NCI-H446 treated with DMSO at 0.1 percent for 48 hours (cell line): ENCODE results near the gene SMG6.

ENCODE experiments used
- DNase-seq: peaks from one replicate; lab custom pipeline; 2025; lab: John Stamatoyannopoulos, UW

SMG6 gene

DNA sequence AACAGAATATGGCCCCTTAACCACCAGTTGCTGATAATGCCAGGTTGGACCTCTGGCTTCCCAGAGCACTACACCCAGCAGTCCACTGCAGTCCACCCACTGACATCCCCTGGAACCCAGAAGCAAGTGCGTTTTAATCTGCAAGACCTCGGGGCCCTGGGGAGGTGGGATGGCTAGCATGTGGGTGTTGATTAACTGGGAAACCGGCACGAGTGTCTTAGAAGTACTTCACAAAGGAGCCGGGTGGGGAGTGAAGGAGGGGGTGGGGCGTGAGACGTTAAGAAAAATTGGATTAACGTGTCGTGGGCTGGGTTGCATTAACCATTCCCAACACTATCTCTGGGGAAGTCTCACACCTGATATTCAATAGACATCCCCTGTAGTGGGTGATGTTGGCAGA lies 254.8 kb downstream of the SMG6 start:
- DNase-seq: no peak

DNA sequence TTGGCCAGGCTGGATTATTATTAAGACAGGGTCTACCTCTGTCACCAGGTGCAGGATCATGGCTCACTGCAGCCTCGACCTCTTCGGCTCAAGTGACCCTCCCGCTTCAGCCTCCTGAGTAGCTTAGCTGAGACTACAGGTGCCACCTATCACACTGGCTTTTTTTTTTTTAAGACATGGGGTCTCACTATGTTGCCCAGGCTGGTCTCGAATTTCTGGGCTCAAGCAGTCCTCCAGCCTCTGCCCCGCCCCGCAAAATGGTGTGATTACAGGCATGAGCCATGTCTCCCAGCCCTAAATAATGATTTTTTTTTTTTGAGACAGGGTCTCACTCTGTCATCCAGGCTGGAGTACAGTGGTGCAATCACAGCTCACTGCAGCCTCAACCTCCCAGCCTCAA lies 256.0 kb downstream of the SMG6 start:
- no peak for DNase-seq

GRCh38 chr17:2044263-2044894 lies 259.2 kb downstream of the SMG6 start:
- no peak for DNase-seq

DNA sequence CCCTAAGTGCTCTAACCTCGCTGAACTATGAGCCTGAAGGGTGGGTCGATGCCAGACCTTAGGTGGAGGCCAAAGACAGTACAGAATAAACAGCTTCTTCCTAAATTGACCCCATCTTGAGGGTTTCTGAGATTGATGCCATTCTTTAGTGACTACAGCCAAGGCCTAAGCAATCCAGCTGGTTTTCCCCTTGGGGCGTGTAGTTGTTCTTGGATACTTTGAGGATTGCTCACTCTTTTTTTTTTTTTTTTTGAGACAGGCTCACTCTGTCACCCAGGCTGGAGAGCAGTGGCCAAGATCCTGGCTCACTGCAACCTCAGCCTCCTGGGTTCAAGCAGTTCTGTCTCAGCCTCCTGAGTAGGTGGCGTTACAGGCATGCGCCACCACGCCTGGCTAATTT lies 259.8 kb downstream of the SMG6 start:
- DNase-seq: no peak

DNA sequence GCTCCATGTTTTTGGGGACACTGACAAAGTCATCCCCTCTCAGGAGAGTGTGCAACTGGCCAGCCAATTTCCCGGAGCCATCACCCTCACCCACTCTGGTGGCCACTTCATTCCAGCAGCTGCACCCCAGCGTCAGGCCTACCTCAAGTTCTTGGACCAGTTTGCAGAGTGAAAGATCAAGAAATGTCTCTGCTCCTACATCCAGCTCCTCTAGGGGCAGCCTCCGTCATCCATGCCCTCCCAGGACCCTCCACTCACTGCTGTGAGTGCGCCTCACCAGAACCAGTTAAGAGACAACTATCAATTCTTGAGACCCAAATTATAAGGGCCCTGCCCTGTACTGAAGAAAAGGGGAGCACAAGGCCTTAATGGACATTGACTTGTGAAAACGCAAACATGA lies 260.7 kb downstream of the SMG6 start:
- DNase-seq: no peak

DNA sequence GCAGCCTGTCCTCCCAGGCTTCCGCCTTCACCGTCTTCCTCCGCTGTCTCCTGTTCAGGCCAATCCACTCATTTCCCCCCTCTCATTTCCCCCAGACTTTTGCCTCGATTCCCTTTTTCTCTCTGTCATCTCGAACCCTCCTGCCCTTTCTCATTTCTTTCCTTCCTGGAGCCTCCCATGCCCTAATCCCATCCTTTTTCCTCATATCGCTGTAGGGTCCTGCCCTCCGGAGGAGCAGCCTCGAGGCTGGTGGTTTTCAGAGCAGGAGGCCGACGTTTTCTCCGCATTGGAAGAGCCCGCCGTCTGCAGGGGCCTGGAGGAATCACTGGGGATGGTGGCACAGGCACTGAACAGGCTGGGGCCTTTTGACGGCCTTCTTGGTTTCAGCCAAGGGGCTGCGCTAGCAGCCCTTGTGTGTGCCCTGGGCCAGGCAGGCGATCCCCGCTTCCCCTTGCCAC lies 261.2 kb downstream of the SMG6 start:
- no peak for DNase-seq

DNA sequence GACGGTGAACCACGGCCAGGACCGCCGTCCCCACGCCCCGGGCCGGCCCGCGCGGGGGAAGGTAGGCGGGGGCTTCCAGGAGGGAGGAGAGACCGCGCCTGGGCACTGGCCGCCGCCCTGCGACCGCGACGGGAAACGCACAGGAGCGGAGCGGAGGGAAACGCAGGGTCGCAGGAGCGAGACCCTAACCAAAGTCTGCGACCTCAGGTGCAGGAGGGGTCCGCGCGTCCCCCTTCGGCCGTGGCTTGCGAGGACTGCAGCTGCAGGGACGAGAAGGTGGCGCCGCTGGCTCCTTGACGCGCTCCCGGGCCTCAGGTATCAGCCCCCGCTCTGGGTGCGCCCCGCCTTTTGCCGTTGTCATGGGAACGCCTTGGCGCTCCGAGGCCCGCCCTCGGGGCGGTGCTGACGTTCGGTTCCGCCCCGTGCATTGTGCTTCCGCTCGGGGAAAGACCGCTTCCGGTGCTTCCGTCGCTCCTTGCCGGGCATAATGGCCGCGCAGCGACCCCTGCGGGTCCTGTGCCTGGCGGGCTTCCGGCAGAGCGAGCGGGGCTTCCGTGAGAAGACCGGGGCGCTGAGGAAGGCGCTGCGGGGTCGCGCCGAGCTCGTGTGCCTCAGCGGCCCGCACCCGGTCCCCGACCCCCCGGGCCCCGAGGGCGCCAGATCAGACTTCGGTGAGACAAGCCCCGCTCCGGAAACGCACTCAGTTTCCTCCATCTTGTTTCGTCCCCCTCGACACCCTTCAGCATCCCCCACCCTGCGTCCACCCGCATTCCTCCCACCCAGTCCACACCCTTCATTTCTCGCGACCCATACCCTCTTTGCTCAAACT lies 261.8 kb downstream of the SMG6 start, which contains the start of gene OVCA2:
OVCA2 (plus strand) TSS at position 462 of the 829 bp plus-strand sequence; CDS start at position 488, 26 bp downstream.
- DNase-seq: peak; percentile 75

GRCh38 chr17:2040942-2041560 lies 262.5 kb downstream of the SMG6 start:
- no peak for DNase-seq

DNA sequence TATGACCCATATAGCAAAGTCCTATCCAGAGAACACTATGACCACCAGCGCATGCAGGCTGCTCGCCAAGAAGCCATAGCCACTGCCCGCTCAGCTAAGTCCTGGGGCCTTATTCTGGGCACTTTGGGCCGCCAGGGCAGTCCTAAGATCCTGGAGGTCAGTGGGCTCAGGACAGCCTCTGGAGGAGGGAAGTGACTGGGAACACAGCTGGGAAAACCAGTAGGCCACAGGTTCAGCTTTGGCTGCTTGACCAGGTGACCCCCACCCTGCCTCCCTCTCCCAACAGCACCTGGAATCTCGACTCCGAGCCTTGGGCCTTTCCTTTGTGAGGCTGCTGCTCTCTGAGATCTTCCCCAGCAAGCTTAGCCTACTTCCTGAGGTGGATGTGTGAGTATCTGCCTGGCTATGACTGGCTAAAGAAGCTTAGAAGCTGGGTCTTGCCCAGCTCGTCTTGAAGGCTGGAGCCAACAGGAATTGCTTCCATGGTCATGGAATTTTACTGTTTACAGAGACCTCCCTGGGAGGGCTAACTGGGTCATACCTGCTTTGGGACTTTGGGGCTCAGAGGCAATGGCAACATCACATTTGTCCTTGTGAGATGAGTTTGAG lies 263.3 kb downstream of the SMG6 start:
- DNase-seq: no peak

GRCh38 chr17:2037155-2037554 lies 266.4 kb downstream of the SMG6 start:
- no peak for DNase-seq

- DNase-seq: no peak
Observed at GRCh38 chr17:2035541-2036488, 267.8 kb downstream of the SMG6 start.

GRCh38 chr17:2034806-2035540 lies 268.6 kb downstream of the SMG6 start:
- DNase-seq: no peak

DNA sequence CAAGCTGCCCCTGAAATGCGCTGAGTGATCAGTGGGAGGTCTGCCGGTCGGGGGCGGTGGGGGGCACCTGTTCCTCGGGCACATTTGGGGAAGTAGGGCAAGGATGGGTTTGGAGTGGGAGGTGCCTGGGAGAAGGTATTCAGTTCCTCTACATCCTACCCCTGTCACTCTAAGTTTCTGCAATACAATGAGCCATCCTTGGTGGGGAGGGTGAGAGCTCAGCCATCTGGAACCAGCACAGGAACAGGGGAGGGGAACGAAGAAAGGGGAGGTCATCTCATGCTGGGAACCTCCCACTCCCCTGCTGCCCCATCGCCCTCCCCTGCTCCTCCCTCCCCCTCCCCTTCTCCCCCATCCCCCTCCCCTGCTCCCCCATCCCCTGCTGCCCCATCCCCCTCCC lies 269.4 kb downstream of the SMG6 start:
- DNase-seq: no peak

GRCh38 chr17:2033153-2033552 lies 270.4 kb downstream of the SMG6 start:
- no peak for DNase-seq

DNA sequence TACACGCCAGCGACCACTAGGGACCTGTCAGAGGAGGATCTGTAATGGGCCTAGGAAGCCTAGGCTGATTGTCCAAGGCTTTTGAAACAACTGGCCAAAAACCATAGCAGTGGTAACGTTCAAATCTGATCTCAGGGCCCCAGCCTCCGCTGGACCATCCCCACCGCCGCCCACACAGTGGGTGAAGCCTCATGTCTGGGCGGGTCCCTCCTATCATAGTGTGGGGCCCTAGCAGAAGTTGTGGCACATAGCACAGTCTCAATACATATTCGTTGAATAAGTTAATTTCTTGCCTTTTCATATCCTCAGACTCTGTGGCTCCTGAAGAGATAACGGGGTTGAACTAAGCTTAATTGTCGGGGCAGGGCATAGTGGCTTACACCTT lies 272.8 kb downstream of the SMG6 start:
- DNase-seq: no peak

DNA sequence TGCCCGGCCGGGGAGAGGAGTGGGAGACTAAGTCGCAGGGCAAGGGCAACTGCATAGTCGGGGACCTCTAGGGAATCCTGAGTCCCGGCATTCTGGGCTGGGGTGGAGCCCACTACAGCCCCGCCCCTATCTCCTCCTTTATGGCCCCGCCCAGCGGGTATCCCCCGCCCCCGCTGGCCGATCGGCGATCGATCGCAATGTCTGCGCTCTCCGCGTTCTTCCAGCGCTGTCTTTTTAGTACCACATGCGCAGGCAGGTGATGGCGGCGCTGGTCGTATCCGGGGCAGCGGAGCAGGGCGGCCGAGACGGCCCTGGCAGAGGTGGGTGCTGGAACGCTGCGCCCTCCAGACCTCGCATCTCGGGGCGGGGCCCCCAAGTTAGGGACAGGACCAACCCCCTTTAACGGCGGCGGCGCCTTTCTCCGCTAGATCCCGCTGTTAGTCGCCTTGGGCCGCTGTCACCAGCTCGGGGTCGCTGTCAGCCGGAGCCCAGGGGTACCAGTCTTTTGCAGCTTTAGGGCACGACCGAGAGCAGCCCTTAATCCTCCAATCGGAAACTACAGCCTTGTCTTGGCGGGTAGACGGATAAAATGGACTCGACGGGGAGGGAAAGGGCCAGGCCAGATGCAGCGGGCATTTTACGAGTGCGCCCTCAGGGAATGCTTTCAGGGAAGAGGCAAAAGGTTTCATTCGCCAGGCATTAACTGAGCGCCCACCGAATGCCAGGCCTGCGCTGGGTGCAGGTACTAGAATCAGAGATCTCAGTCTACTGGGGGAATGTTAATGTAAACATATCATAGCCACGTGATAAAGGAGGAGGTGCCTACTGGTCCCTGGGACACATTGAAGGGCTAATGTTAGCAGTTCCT lies 273.4 kb downstream of the SMG6 start, which contains the start of gene DPH1:
DPH1 (plus strand) TSS at position 243 of the 868 bp plus-strand sequence; CDS start at position 260, 17 bp downstream.
- DNase-seq: peak; percentile 63

DNA sequence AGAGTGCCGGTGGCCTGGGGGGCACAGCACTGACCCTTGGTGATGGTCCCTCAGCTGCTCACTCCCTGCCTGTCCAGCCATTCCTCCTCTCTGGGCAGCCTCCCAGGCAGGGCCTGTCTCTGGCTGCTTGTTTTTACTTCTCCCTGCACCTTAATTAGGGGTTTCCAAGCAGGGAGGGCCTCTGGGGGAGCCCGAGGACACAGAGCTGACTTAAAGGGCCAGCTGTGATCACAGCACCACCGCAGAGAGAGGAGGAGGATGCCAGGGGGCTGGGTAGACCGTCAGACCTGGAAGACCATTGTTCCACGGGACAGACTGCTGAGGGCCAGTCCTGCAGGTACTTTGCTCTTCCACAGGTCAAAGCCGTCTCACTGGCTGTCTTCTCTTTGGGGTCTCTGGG lies 274.8 kb downstream of the SMG6 start:
- DNase-seq: no peak

GRCh38 chr17:2028234-2028614 lies 275.4 kb downstream of the SMG6 start:
- no peak for DNase-seq

DNA sequence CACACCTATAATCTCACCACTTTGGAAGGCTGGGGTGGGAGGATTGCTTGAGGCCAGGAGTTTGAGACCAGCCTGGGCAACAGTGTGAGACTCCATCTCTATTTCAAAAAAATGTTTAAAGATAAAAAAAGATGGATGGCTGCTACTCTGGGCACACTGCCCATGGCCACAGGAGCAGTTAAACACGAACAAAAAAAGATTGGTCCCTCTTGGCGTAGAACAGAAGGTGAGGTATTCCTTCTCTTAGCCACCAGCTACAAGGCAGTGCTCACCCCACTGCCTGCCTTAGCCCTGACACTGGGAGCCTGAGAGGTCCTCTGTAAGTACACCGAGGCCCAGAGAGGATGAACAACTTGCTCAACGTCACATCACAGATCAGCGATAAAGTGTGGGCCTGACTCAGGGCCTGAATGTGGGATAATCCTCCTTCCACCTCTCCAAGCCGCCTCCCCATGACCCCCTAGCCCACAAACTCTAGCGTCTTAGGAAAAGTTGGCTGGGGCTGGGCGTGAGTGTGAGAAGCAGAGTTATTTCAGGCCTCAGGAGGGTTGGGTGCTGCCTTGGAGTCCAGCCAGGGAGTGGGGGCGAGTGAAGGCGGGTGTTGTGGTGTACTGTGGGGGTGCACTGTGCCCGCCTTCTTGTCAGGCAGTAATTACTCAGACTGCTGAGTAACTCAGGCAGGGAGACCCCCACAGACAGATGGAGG lies 275.9 kb downstream of the SMG6 start:
- DNase-seq: no peak
